DOHH2 (cell line): ENCODE results near the gene CCNF.
"Not testable (repeated sequence)": the region's sequence is repeated elsewhere in the genome, so short reads cannot be mapped to it uniquely, and the experiment has no call there.

Experiments
- H3F3A ChIP-seq: fragments of 200-600 bp; sonication (generic), shearing (Covaris generic); 2 replicates; pipeline ENCODE4 v1.6.0; 2016; ENCODE audit warnings: antibody characterized with exemption, mild to moderate bottlenecking; ENCODE audit not compliant: control insufficient read depth, insufficient read depth
- H3K27ac ChIP-seq: fragments of 200-600 bp; sonication (generic); 2 replicates; pipeline ENCODE4 v1.5.1; 2014; ENCODE audit warnings: low read depth, mild to moderate bottlenecking, low read length, moderate library complexity
- H3K27me3 ChIP-seq: fragments of 200-600 bp; sonication (generic); 2 replicates; pipeline ENCODE4 v1.6.1; 2014; ENCODE audit warnings: mild to moderate bottlenecking, low read length, mixed read lengths; ENCODE audit not compliant: control insufficient read depth
- H3K36me3 ChIP-seq: fragments of 200-600 bp; sonication (generic); 2 replicates; pipeline ENCODE4 v1.6.1; 2014; ENCODE audit warnings: mild to moderate bottlenecking, low read length, moderate library complexity, mixed read lengths; ENCODE audit not compliant: control insufficient read depth
- H3K4me1 ChIP-seq: fragments of 200-600 bp; sonication (generic); 2 replicates; pipeline ENCODE4 v1.6.1; 2014; ENCODE audit warnings: mild to moderate bottlenecking, low read length, mixed read lengths; ENCODE audit not compliant: control insufficient read depth
- H3K4me2 ChIP-seq: fragments of 200-600 bp; sonication (generic); 2 replicates; pipeline ENCODE4 v1.6.0; 2014; ENCODE audit warnings: mild to moderate bottlenecking, low read length, moderate library complexity
- H3K4me3 ChIP-seq: fragments of 200-600 bp; sonication (generic); 2 replicates; pipeline ENCODE4 v1.5.1; 2014; ENCODE audit warnings: mild to moderate bottlenecking, low read length, mixed read lengths
- H3K79me2 ChIP-seq: fragments of 200-600 bp; sonication (generic); 2 replicates; pipeline ENCODE4 v1.6.1; 2014; ENCODE audit warnings: mild to moderate bottlenecking, low read length, mixed read lengths; ENCODE audit not compliant: control insufficient read depth
- H3K9me2 ChIP-seq: fragments of 200-600 bp; sonication (generic); replicated peaks from 2 replicates; pipeline ENCODE4 v1.6.1; 2014; ENCODE audit warnings: mild to moderate bottlenecking, low read length, mixed read lengths; ENCODE audit not compliant: control insufficient read depth
- H3K9me3 ChIP-seq: fragments of 200-600 bp; sonication (generic); 2 replicates; pipeline ENCODE4 v1.6.1; 2014; ENCODE audit warnings: antibody characterized with exemption, low read length, mixed read lengths; ENCODE audit not compliant: control insufficient read depth, insufficient read depth
- H4K20me1 ChIP-seq: fragments of 200-600 bp; sonication (generic); 2 replicates; pipeline ENCODE4 v1.6.0; 2014; ENCODE audit warnings: low read depth, mild to moderate bottlenecking, antibody characterized with exemption, low read length, moderate library complexity; ENCODE audit not compliant: control insufficient read depth, insufficient read depth
- EZH2phosphoT487 ChIP-seq: fragments of 200-600 bp; sonication (generic); IDR thresholded peaks from 2 replicates; pipeline ENCODE4 v1.6.1; 2017; ENCODE audit warnings: borderline replicate concordance, mild to moderate bottlenecking, antibody characterized with exemption, low read length, moderate library complexity, mixed read lengths
- TF ChIP-seq, protein P1 (sequence below): fragments of 200-600 bp; sonication (generic); IDR thresholded peaks from one replicate; pipeline ENCODE4 v1.5.1; 2014; ENCODE audit warnings: antibody characterized with exemption, mild to moderate bottlenecking, low read depth, low read length; ENCODE audit not compliant: poor library complexity, severe bottlenecking

Gene CCNF

GRCh38 chr16:2437032-2437790 is 8.0 kb downstream of the CCNF start:
- no peaks in the 10 kb centered on the region for H3K27me3 ChIP-seq
- peaks cover 32% of the 10 kb centered on the region for H3K79me2 ChIP-seq
- H3K9me3 ChIP-seq = no peaks in the 10 kb centered on the region
- H3F3A ChIP-seq = 0 out of 2 replicates have a peak, but pooled peaks cover 5% of the 10 kb centered on the region
- H3K27ac ChIP-seq = no peak overlapping the region
- H3K4me2 ChIP-seq = no peak overlapping the region
- TF ChIP-seq, protein P1, sequence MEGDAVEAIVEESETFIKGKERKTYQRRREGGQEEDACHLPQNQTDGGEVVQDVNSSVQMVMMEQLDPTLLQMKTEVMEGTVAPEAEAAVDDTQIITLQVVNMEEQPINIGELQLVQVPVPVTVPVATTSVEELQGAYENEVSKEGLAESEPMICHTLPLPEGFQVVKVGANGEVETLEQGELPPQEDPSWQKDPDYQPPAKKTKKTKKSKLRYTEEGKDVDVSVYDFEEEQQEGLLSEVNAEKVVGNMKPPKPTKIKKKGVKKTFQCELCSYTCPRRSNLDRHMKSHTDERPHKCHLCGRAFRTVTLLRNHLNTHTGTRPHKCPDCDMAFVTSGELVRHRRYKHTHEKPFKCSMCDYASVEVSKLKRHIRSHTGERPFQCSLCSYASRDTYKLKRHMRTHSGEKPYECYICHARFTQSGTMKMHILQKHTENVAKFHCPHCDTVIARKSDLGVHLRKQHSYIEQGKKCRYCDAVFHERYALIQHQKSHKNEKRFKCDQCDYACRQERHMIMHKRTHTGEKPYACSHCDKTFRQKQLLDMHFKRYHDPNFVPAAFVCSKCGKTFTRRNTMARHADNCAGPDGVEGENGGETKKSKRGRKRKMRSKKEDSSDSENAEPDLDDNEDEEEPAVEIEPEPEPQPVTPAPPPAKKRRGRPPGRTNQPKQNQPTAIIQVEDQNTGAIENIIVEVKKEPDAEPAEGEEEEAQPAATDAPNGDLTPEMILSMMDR = no peak
- TF ChIP-seq EZH2phosphoT487 = no peak
- H3K4me3 ChIP-seq = no peak overlapping the region
- H3K4me1 ChIP-seq = peaks cover 29% of the 10 kb centered on the region
- peaks cover 84% of the 10 kb centered on the region for H3K36me3 ChIP-seq
- H3K9me2 ChIP-seq = no peaks in the 10 kb centered on the region
- H4K20me1 ChIP-seq = no peaks in the 10 kb centered on the region

DNA sequence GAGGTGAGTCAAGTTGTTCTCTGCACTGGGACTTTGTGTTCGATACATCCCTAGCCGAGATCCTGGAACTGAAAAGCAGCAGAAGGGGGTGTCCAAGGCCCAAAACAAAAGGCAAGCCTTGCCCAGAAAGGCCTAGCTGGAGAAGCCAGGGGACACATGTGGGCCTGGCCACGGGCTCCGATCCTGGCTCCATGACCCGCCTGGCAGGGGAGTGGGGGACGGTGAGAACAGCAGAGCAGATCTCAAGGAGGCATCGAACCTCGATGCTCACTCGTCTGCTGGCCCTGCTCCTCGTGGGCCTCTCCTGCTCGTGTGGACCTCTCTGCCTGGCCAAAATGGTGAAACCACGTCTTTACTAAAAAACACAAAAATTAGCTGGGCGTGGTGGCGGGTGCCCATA is 8.9 kb downstream of the CCNF start:
- Histone ChIP-seq H4K20me1 (no peaks in the 10 kb centered on the region), H3K27me3 (no peaks in the 10 kb centered on the region), H3K9me2 (no peaks in the 10 kb centered on the region), H3K36me3 (peaks cover 76% of the 10 kb centered on the region), H3K79me2 (peaks cover 23% of the 10 kb centered on the region), H3K4me2 (no peak overlapping the region), H3K9me3 (no peaks in the 10 kb centered on the region), H3K4me3 (no peak overlapping the region), H3K27ac (no peak overlapping the region), H3K4me1 (peaks cover 29% of the 10 kb centered on the region), H3F3A (0 out of 2 replicates have a peak, but pooled peaks cover 5% of the 10 kb centered on the region)
- TF ChIP-seq, protein P1 = no peak
- no peak for TF ChIP-seq EZH2phosphoT487

GRCh38 chr16:2439598-2439997 is 10.4 kb downstream of the CCNF start:
- no peak overlapping the region for H3K4me2 ChIP-seq
- no peaks in the 10 kb centered on the region for H3K27me3 ChIP-seq
- H3F3A ChIP-seq = 0 out of 2 replicates have a peak, but pooled peaks cover 5% of the 10 kb centered on the region
- H3K79me2 ChIP-seq = peaks cover 18% of the 10 kb centered on the region
- H3K9me3 ChIP-seq = no peaks in the 10 kb centered on the region
- peaks cover 73% of the 10 kb centered on the region for H3K36me3 ChIP-seq
- no peaks in the 10 kb centered on the region for H3K9me2 ChIP-seq
- H3K27ac ChIP-seq = peak overlapping the region; percentile 20; the same call in 1 of the 2 replicates
- no peaks in the 10 kb centered on the region for H4K20me1 ChIP-seq
- TF ChIP-seq EZH2phosphoT487 = no peak
- TF ChIP-seq, protein P1 = no peak
- H3K4me3 ChIP-seq = no peak overlapping the region
- H3K4me1 ChIP-seq = peaks cover 29% of the 10 kb centered on the region

DNA sequence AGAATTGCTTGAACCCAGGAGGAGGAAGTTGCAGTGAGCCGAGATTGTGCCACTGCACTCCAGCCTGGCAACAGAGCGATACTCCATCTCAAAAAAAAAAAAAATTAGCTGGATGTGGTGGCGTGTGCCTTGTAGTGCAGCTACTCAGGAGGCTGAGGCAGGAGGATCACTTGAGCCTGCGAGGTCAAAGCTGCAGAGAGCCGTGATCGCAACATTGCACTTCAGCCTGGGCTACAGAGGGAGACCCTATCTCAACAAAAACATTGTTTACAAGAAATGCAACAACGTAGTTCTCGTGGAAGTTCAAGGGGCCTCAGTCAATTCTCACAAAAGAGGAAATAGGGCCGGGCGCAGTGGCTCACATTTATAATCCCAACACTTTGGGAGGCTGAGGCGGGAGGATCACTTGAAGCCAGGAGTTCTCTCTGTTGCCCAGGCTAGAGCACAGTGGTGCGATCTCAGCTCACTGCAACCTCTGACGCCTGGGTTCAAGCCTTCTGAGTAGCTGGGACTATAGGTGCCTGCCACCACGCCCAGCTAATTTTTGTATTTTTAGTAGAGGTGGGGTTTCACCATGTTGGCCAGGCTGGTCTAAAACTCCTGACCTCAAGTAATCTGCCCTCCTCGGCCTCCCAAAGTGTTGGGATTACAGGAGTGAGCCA is 12.0 kb downstream of the CCNF start:
- not testable (repeated sequence) for H3K27me3 ChIP-seq, H3K9me3 ChIP-seq, H3F3A ChIP-seq, H3K4me2 ChIP-seq, H3K27ac ChIP-seq, H3K9me2 ChIP-seq, H3K4me3 ChIP-seq, H4K20me1 ChIP-seq
- Histone ChIP-seq H3K79me2 (peaks cover 11% of the 10 kb centered on the region), H3K36me3 (peaks cover 75% of the 10 kb centered on the region), H3K4me1 (peaks cover 29% of the 10 kb centered on the region)
